Subcutaneous adipose tissue (tissue), 4 donors: Measurements from ENCODE around the gene DDX54. TPM values are rescaled to one million over a fixed set of nuclear protein-coding genes. Genes with fewer than 3 reads are reported as not detected.

ENCODE experiments used
- total RNA-seq, 4 donors: library from RNA; depleted of rRNA; stranded (reverse); fragments of >200 nt; gene quantifications; one replicate each; pipeline ENCODE4 v1.1.0, GENCODE V29; 2016
- TF ChIP-seq, protein P1 (sequence below): fragments of 450-650 bp; IDR thresholded peaks from one replicate; pipeline ENCODE4 v1.5.1; 2016; ENCODE audit warnings: low read depth, mild to moderate bottlenecking, control low read depth, antibody characterized with exemption, moderate library complexity

DDX54 gene
- total RNA-seq, 4 donors from 2014 or later: 27.7 to 107 (median 46.2) TPM

DNA sequence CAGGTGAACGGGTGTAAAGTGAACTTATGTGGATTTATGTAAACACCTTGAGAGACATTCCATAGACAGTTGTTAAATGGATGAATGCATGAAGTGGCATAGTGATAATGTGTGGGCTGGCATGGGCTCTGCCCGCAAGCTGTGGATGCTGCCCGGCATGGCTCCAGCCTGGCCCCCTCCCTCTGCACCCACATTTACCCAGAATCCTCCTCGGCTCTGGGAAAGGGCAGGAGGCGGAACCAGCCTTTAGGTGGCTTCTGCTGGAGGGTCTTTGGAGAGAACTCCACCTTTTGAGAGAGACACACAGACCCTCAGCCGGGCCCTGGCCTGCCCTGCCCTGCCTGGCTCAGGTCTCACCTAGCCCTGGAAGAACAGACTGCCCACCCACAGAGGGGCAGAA is 68.4 kb downstream of the DDX54 start:
- TF ChIP-seq, protein P1, sequence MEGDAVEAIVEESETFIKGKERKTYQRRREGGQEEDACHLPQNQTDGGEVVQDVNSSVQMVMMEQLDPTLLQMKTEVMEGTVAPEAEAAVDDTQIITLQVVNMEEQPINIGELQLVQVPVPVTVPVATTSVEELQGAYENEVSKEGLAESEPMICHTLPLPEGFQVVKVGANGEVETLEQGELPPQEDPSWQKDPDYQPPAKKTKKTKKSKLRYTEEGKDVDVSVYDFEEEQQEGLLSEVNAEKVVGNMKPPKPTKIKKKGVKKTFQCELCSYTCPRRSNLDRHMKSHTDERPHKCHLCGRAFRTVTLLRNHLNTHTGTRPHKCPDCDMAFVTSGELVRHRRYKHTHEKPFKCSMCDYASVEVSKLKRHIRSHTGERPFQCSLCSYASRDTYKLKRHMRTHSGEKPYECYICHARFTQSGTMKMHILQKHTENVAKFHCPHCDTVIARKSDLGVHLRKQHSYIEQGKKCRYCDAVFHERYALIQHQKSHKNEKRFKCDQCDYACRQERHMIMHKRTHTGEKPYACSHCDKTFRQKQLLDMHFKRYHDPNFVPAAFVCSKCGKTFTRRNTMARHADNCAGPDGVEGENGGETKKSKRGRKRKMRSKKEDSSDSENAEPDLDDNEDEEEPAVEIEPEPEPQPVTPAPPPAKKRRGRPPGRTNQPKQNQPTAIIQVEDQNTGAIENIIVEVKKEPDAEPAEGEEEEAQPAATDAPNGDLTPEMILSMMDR: no peak

DNA sequence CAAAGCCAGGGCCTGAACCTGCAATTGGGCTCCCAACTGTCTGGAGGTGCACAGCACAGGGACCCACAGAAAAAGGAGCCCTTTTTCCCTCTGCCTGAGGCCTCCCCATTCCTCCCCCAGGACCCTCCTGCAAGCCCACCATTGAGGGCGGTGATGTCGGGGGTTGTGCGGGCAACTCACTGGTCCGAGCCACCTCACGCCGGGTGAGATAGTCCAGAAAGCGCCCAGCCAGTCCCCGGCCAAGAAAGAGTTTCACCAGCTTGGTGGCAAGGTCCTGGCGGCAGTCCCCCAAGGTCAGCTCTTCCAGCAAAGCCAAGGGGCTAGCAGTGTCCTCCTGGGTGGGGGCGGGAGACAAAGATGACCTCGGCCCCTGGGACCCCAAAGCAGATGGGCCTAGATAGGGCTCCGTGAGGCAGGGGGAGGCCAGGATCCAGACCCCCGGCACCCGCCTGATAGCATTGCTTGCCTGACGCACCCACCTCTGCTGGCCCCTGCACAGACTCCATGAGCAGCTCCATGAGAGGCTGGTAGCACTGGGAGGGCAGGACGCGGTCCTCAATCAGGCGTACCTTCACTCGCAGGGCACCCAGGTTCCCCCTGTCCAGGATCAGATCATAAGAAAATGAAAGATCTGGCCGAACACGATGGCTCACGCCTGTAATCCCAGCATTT is 69.7 kb downstream of the DDX54 start:
- TF ChIP-seq, protein P1: no peak

DNA sequence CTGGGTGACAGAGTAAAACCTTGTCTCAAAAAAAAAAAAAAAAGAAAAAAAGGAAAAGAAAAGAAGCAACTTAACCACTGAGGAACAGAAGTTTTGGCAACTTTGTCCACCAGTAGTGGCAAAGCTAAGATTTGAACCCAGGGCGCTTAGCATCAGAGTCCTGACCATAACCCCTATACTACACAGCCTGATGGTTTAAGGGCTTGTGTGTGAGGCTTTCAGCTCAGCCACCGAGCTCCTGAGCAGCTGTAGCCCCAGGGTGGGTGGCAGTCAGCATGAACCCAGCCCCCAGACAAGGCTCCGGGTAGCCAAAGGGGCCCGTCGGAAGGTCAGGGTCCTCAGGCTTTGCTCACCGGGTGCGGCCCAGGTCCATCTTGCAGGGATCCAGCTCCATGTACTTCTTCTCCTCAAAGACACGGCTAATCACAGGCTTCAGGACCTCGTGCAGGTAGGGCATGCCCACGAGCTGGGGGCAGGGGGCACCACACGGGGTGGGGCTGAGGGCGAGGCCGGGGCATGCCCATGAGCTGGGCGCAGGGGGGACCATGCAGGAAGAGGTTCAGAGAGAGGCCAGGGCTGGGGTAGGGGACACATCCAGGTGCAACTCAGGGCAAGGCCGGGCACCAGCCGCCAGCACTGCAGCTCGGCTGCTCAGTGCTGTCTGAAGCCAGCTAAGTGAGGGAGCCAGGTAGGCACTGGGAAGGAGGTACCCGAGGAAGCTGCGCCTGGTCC is 70.7 kb downstream of the DDX54 start:
- TF ChIP-seq, protein P1: no peak

DNA sequence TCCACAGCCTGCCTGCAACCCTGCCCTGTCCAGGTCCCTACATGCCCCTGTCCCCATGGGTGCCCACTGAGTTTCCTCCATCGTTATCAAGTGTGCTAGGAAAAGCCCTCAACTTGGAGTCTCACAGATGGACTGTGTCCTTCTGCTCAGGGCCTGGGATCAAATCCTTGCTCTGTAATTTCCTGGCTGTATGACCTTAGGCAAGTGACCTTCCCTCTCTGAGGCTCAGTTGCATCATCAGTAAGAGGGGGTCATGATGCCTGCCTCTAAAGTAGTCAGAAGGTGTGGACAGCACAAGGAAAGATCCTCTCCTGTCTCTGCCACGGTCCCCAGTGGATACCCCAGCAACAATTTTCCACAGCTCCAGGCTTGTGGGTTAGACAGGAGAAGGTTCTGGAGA is 71.9 kb downstream of the DDX54 start:
- TF ChIP-seq, protein P1: no peak

DNA sequence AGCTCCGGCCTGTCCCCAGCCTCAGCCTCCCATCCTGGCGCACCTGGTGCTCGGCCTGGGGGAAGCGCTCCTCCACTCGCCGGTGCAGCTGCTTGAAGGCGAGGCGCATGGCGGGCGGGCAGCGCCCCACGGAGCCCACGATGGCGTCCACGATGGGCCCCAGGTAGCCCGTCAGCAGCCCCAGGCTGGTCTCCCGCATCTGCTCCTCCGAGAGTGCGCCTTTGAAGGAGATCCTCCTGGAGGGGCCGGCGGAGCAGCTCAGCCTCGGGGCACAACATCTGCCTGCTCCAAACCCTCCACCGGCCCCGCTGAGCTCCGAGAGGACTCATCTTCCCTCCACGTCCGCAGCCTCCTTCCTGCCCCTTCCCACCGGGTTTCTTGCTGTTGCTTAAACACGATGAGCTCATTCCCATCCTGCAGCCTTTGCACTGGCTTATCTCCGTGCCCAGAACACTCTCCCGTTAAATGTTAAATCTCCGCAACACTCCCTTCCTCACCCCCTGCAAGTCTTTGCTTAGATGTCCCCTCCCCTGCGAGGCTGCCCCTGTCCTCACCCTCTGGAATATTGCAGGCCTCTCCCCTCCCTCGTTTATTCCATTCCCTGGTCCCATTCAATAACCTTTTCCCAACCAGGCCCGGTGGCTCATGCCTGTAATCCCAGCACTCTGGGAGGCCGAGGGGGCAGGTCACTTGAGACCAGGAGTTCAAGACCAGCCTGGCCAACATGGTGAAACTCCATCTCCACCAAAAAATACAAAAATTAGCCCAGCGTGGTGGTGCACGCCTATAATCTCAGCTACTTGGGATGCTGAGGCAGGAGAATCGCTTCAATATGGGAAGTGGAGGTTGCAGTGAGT is 73.0 kb downstream of the DDX54 start:
- TF ChIP-seq, protein P1: no peak

DNA sequence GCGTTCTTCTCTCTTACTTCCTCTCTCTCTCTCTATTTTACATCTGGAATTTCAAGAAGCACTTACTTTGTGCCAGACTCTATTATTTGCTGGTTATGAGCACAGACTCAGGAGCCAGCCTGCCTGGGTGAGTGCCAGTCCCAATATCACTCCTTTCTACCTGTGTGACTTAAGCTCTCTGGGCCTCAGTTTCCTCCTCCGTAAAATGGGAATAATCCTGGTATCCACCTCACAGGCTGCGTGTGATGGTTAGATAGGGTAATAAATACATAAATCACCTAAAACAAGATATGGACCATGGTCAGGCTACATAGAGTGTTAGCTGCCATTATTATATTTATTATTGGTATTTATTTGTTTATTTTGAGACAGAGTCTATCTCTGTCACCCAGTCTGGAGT is 74.0 kb downstream of the DDX54 start:
- TF ChIP-seq, protein P1: no peak
